Naive thymus-derived CD4-positive, alpha-beta T cell (primary cell): ENCODE measurements around the gene TAF11. TPM values are rescaled to one million over a fixed set of nuclear protein-coding genes. Genes with fewer than 3 reads are reported as not detected.

Experiments used
- ATAC-seq: fragments of 150-1000 bp; cut with Tn5 transposase; 2 replicates; pipeline ENCODE4 v1.10.0; 2021; ENCODE audit warnings: mild to moderate bottlenecking, moderate library complexity
- CTCF ChIA-PET: fragments of 350-600 bp; sonication (Branson Sonifier 250); formaldehyde crosslinking; loops from one replicate; lab custom pipeline; 2021; ENCODE audit warnings: antibody characterized with exemption; lab: Charles Lee
- POLR2A ChIA-PET: fragments of 350-600 bp; sonication (Branson Sonifier 250); formaldehyde crosslinking; loops from one replicate; lab custom pipeline; 2021; ENCODE audit warnings: antibody characterized with exemption, inconsistent platforms; lab: Charles Lee
- DNase-seq, 9 donors: peaks; one replicate each; pipeline versions ENCODE4 v3.0.0 to v3.0.0-alpha.2; 2020 to 2022; ENCODE audit warnings: mixed read lengths in 1 of 9
- H3K27ac ChIP-seq: one replicate; pipeline ENCODE4 v1.7.0; 2013; ENCODE audit warnings: mild to moderate bottlenecking, low read depth, low read length, moderate library complexity
- H3K27me3 ChIP-seq, 2 donors: one replicate each; pipeline ENCODE4 v1.7.0; 2013; ENCODE audit warnings: low read length in 2 of 2, mild to moderate bottlenecking in 2 of 2, moderate library complexity in 2 of 2; ENCODE audit not compliant: control insufficient read depth in 2 of 2, insufficient read depth in 2 of 2
- H3K36me3 ChIP-seq, 3 experiments: 1 replicate in 2 of 3; 2 replicates in 1 of 3; pipeline ENCODE4 v1.7.0; 2013; ENCODE audit warnings: low read length in 3 of 3, mild to moderate bottlenecking in 3 of 3, moderate library complexity in 1 of 3; ENCODE audit not compliant: insufficient read depth in 3 of 3, control insufficient read depth in 2 of 3
- H3K4me1 ChIP-seq, 2 donors: one replicate each; pipeline ENCODE4 v1.7.0; 2013; ENCODE audit warnings: low read length in 2 of 2, mild to moderate bottlenecking in 2 of 2, moderate library complexity in 1 of 2; ENCODE audit not compliant: control insufficient read depth in 2 of 2, insufficient read depth in 2 of 2
- H3K4me3 ChIP-seq: 2 replicates; pipeline ENCODE4 v1.7.0; 2013; ENCODE audit warnings: mild to moderate bottlenecking, low read length
- H3K9me3 ChIP-seq, 3 experiments: 1 replicate in 2 of 3; 2 replicates in 1 of 3; pipeline ENCODE4 v1.7.0; 2013; ENCODE audit warnings: low read length in 3 of 3; ENCODE audit not compliant: control insufficient read depth in 2 of 3
- H3K27ac Mint-ChIP-seq, 9 donors: one replicate each; pipeline ENCODE4 v1.8.0; 2020 to 2022; ENCODE audit warnings: mixed read lengths in 9 of 9, mild to moderate bottlenecking in 8 of 9, moderate library complexity in 5 of 9, inconsistent platforms in 2 of 9
- H3K27me3 Mint-ChIP-seq, 5 donors: one replicate each; pipeline ENCODE4 v1.8.0; 2021 to 2022; ENCODE audit warnings: mixed read lengths in 5 of 5, mild to moderate bottlenecking in 1 of 5
- H3K36me3 Mint-ChIP-seq, 5 donors: one replicate each; pipeline ENCODE4 v1.8.0; 2020 to 2022; ENCODE audit warnings: mixed read lengths in 5 of 5, mild to moderate bottlenecking in 3 of 5, inconsistent platforms in 1 of 5
- H3K4me1 Mint-ChIP-seq, 7 donors: one replicate each; pipeline ENCODE4 v1.8.0; 2020 to 2022; ENCODE audit warnings: mixed read lengths in 7 of 7, mild to moderate bottlenecking in 3 of 7, inconsistent platforms in 1 of 7
- H3K4me3 Mint-ChIP-seq, 10 donors: one replicate each; pipeline ENCODE4 v1.8.0; 2020 to 2022; ENCODE audit warnings: mild to moderate bottlenecking in 10 of 10, mixed read lengths in 10 of 10, moderate library complexity in 6 of 10, inconsistent platforms in 2 of 10
- H3K9me3 Mint-ChIP-seq, 11 donors: one replicate each; pipeline ENCODE4 v1.8.0; 2020 to 2022; ENCODE audit warnings: mixed read lengths in 11 of 11, mild to moderate bottlenecking in 4 of 11, inconsistent platforms in 1 of 11, moderate library complexity in 1 of 11
- intact Hi-C, 2 donors: fragments of 100-400 bp; cut with micrococcal nuclease; formaldehyde crosslinking; loops; one replicate each; pipeline ENCODE4 v1.15.1; 2023
- polyA plus RNA-seq, 2 donors: library from polyadenylated mRNA; unstranded; fragments of 300-500 nt; fragmentation: Illumina TruSeq; gene quantifications; one replicate each; pipeline ENCODE4 v1.2.3, GENCODE V29; 2021
- total RNA-seq, 6 experiments: library from RNA in 5 of 6; stranded (reverse) in 5 of 6; gene quantifications; 1 replicate in 5 of 6; 2 replicates in 1 of 6; pipeline ENCODE4 v1.2.3 and lab custom pipeline; 2021 to 2026

The TAF11 gene
- total and polyA plus RNA-seq, 7 experiments from 2014 or later = 17.3 to 35.1 (median 28.5) TPM

GRCh38 chr6:34928220-34928619 is 40.4 kb upstream of the TAF11 start:
- peaks cover 0 to 15% (median under 1%) of the 10 kb centered on the region in 7 donors for H3K4me1 Mint-ChIP-seq
- CTCF ChIA-PET = interaction anchor here (0.6 kb wide), 1 partner anchor 8 kb away, joined by 3 read pairs; no protein-coding TSS in a partner anchor
- H3K27me3 ChIP-seq = no peaks in the 10 kb centered on the region
- no peak overlapping the region for H3K4me3 Mint-ChIP-seq
- no peak overlapping the region for H3K27ac Mint-ChIP-seq
- POLR2A ChIA-PET = no interaction called here
- H3K36me3 ChIP-seq = no peaks in the 10 kb centered on the region
- no peak for DNase-seq
- H3K4me3 ChIP-seq = no peak overlapping the region
- peaks cover 0 to 20% (median 0%) of the 10 kb centered on the region in 5 donors for H3K27me3 Mint-ChIP-seq
- H3K9me3 Mint-ChIP-seq = no peaks in the 10 kb centered on the region
- H3K9me3 ChIP-seq = no peaks in the 10 kb centered on the region
- no peak for ATAC-seq
- intact Hi-C loops = no loop called here
- peaks cover 0 to 9% (median 5%) of the 10 kb centered on the region in 5 donors for H3K36me3 Mint-ChIP-seq
- H3K27ac ChIP-seq = no peak overlapping the region
- H3K4me1 ChIP-seq = no peaks in the 10 kb centered on the region

GRCh38 chr6:34926655-34927054 is 38.8 kb upstream of the TAF11 start:
- Mint-ChIP-seq H3K9me3 (no peaks in the 10 kb centered on the region), H3K4me1 (peaks cover 0 to 17% (median 5%) of the 10 kb centered on the region in 7 donors), H3K4me3 (no peak overlapping the region), H3K36me3 (peaks cover 0 to 14% (median 0%) of the 10 kb centered on the region in 5 donors), H3K27me3 (peaks cover 0 to 23% (median 0%) of the 10 kb centered on the region in 5 donors), H3K27ac (peak overlapping the region in 1 of 9 donors; percentile 31)
- ChIA-PET CTCF (no interaction called here), POLR2A (interaction anchor here (0.7 kb wide), 1 partner anchor 371 kb away, joined by 3 read pairs; no protein-coding TSS in a partner anchor)
- H3K36me3 ChIP-seq = no peaks in the 10 kb centered on the region
- ATAC-seq (no peak), DNase-seq (no peak)
- H3K4me3 ChIP-seq = no peak overlapping the region
- no peaks in the 10 kb centered on the region for H3K27me3 ChIP-seq
- no peaks in the 10 kb centered on the region for H3K4me1 ChIP-seq
- H3K9me3 ChIP-seq = no peaks in the 10 kb centered on the region
- no peak overlapping the region for H3K27ac ChIP-seq
- intact Hi-C loops = no loop called here

GRCh38 chr6:34924831-34925625 is 37.2 kb upstream of the TAF11 start:
- no peaks in the 10 kb centered on the region for H3K4me1 ChIP-seq
- H3K27me3 ChIP-seq = no peaks in the 10 kb centered on the region
- H3K36me3 ChIP-seq = no peaks in the 10 kb centered on the region
- H3K27ac ChIP-seq = no peak overlapping the region
- H3K27ac Mint-ChIP-seq = no peak overlapping the region
- H3K27me3 Mint-ChIP-seq = peaks cover 0 to 29% (median 0%) of the 10 kb centered on the region in 5 donors
- no peak overlapping the region for H3K4me3 Mint-ChIP-seq
- no peaks in the 10 kb centered on the region for H3K9me3 Mint-ChIP-seq
- intact Hi-C loops = no loop called here
- no peaks in the 10 kb centered on the region for H3K9me3 ChIP-seq
- DNase-seq = no peak
- ChIA-PET CTCF (no interaction called here), POLR2A (no interaction called here)
- ATAC-seq = no peak
- H3K36me3 Mint-ChIP-seq = peaks cover 0 to 14% (median 0%) of the 10 kb centered on the region in 5 donors
- H3K4me3 ChIP-seq = no peak overlapping the region
- H3K4me1 Mint-ChIP-seq = peaks cover 0 to 13% (median 5%) of the 10 kb centered on the region in 7 donors

- DNase-seq = no peak
- CTCF ChIA-PET = no interaction called here
- Histone ChIP-seq H3K27ac (no peak overlapping the region), H3K9me3 (no peaks in the 10 kb centered on the region), H3K36me3 (no peaks in the 10 kb centered on the region), H3K4me1 (no peaks in the 10 kb centered on the region), H3K4me3 (no peak overlapping the region), H3K27me3 (no peaks in the 10 kb centered on the region)
- Mint-ChIP-seq H3K27ac (no peak overlapping the region), H3K4me3 (no peak overlapping the region), H3K9me3 (no peaks in the 10 kb centered on the region), H3K4me1 (peaks cover 0 to 11% (median under 1%) of the 10 kb centered on the region in 7 donors), H3K36me3 (peaks cover 0 to 31% (median 7%) of the 10 kb centered on the region in 5 donors), H3K27me3 (peaks cover 0 to 28% (median 0%) of the 10 kb centered on the region in 5 donors)
- POLR2A ChIA-PET = no interaction called here
- no peak for ATAC-seq
- intact Hi-C loops = no loop called here
Observed at GRCh38 chr6:34922177-34922663, 34.4 kb upstream of the TAF11 start.

GRCh38 chr6:34920097-34920496 is 32.3 kb upstream of the TAF11 start:
- Mint-ChIP-seq H3K9me3 (no peaks in the 10 kb centered on the region), H3K27me3 (peaks cover 0 to 27% (median 0%) of the 10 kb centered on the region in 5 donors), H3K4me3 (no peak overlapping the region), H3K4me1 (peaks cover 0 to 10% (median 1%) of the 10 kb centered on the region in 7 donors), H3K27ac (no peak overlapping the region), H3K36me3 (peaks cover 0 to 30% (median 7%) of the 10 kb centered on the region in 5 donors)
- Histone ChIP-seq H3K27me3 (no peaks in the 10 kb centered on the region), H3K4me1 (no peaks in the 10 kb centered on the region), H3K9me3 (no peaks in the 10 kb centered on the region), H3K27ac (no peak overlapping the region), H3K4me3 (no peak overlapping the region), H3K36me3 (no peaks in the 10 kb centered on the region)
- POLR2A ChIA-PET = no interaction called here
- ATAC-seq = no peak
- CTCF ChIA-PET = interaction anchor here (0.6 kb wide), 1 partner anchor 8 kb away, joined by 3 read pairs; no protein-coding TSS in a partner anchor
- intact Hi-C loops = no loop called here
- DNase-seq = no peak

- Mint-ChIP-seq H3K9me3 (no peaks in the 10 kb centered on the region), H3K36me3 (peaks cover 0 to 30% (median 7%) of the 10 kb centered on the region in 5 donors), H3K4me1 (peaks cover 0 to 10% (median 4%) of the 10 kb centered on the region in 7 donors), H3K27ac (no peak overlapping the region), H3K4me3 (no peak overlapping the region), H3K27me3 (peaks cover 0 to 29% (median 0%) of the 10 kb centered on the region in 5 donors)
- no peak overlapping the region for H3K4me3 ChIP-seq
- H3K36me3 ChIP-seq = no peaks in the 10 kb centered on the region
- H3K4me1 ChIP-seq = no peaks in the 10 kb centered on the region
- intact Hi-C loops = no loop called here
- ATAC-seq (no peak), DNase-seq (no peak)
- no peaks in the 10 kb centered on the region for H3K9me3 ChIP-seq
- H3K27me3 ChIP-seq = no peaks in the 10 kb centered on the region
- no peak overlapping the region for H3K27ac ChIP-seq
- CTCF ChIA-PET = interaction anchor here (0.6 kb wide), 1 partner anchor 8 kb away, joined by 3 read pairs; no protein-coding TSS in a partner anchor
- POLR2A ChIA-PET = interaction anchor here (1.4 kb wide), 1 partner anchor 31 kb away, joined by 3 read pairs; the partner anchor contains the start of gene TAF11
Observed at GRCh38 chr6:34919651-34920050, 31.8 kb upstream of the TAF11 start.
